Stimulated activated naive CD8-positive, alpha-beta T cell treated with anti-CD3 and anti-CD28 coated beads, Interleukin-15, Interleukin-2, amounts not matched to agents 100 ng/mL and 50 ng/mL, for 24 hours (primary cell): Measurements from ENCODE around the gene MRPS25.
A peak's percentile ranks its signal among the peaks of the same experiment; 100 is the strongest.

Experiments
- H3K27ac Mint-ChIP-seq: one replicate; pipeline ENCODE4 v1.8.0; 2021; ENCODE audit warnings: mild to moderate bottlenecking, mixed read lengths
- H3K27me3 Mint-ChIP-seq: one replicate; pipeline ENCODE4 v1.8.0; 2021; ENCODE audit warnings: mixed read lengths
- H3K36me3 Mint-ChIP-seq: one replicate; pipeline ENCODE4 v1.8.0; 2021; ENCODE audit warnings: low read depth, mixed read lengths
- H3K4me1 Mint-ChIP-seq: one replicate; pipeline ENCODE4 v1.8.0; 2021; ENCODE audit warnings: low read depth, mixed read lengths
- H3K4me3 Mint-ChIP-seq: one replicate; pipeline ENCODE4 v1.8.0; 2021; ENCODE audit warnings: mild to moderate bottlenecking, mixed read lengths
- H3K9me3 Mint-ChIP-seq: one replicate; pipeline ENCODE4 v1.8.0; 2021; ENCODE audit warnings: mixed read lengths

Gene MRPS25

GRCh38 chr3:15063656-15064286, 1.3 kb downstream of the MRPS25 start:
- Mint-ChIP-seq H3K27me3 (no peaks in the 10 kb centered on the region), H3K4me3 (peak overlapping the region; percentile 96), H3K36me3 (peaks cover 29% of the 10 kb centered on the region), H3K27ac (peak overlapping the region; percentile 98), H3K9me3 (no peaks in the 10 kb centered on the region), H3K4me1 (peaks cover 40% of the 10 kb centered on the region)

- peak overlapping the region; percentile 96 for H3K4me3 Mint-ChIP-seq
- peaks cover 40% of the 10 kb centered on the region for H3K4me1 Mint-ChIP-seq
- no peak overlapping the region for H3K27ac Mint-ChIP-seq
- no peaks in the 10 kb centered on the region for H3K9me3 Mint-ChIP-seq
- peaks cover 35% of the 10 kb centered on the region for H3K36me3 Mint-ChIP-seq
- H3K27me3 Mint-ChIP-seq = no peaks in the 10 kb centered on the region
Observed at GRCh38 chr3:15063238-15063637, 1.9 kb downstream of the MRPS25 start.

- Mint-ChIP-seq H3K27me3 (no peaks in the 10 kb centered on the region), H3K9me3 (peaks cover 4% of the 10 kb centered on the region), H3K4me1 (peaks cover 52% of the 10 kb centered on the region), H3K36me3 (peaks cover 65% of the 10 kb centered on the region), H3K27ac (no peak overlapping the region), H3K4me3 (no peak overlapping the region)
Observed at GRCh38 chr3:15060029-15060428, 5.1 kb downstream of the MRPS25 start.

GRCh38 chr3:15056676-15057404, 8.3 kb downstream of the MRPS25 start:
- peaks cover 4% of the 10 kb centered on the region for H3K9me3 Mint-ChIP-seq
- H3K4me3 Mint-ChIP-seq = no peak overlapping the region
- peak overlapping the region; percentile 49 for H3K27ac Mint-ChIP-seq
- no peaks in the 10 kb centered on the region for H3K27me3 Mint-ChIP-seq
- H3K36me3 Mint-ChIP-seq = peaks cover 79% of the 10 kb centered on the region
- peaks cover 64% of the 10 kb centered on the region for H3K4me1 Mint-ChIP-seq

- Mint-ChIP-seq H3K27ac (peak overlapping the region; percentile 91), H3K27me3 (no peaks in the 10 kb centered on the region), H3K36me3 (peaks cover 89% of the 10 kb centered on the region), H3K4me1 (peaks cover 73% of the 10 kb centered on the region), H3K9me3 (peaks cover 4% of the 10 kb centered on the region), H3K4me3 (peak overlapping the region; percentile 27)
Observed at GRCh38 chr3:15055019-15055557, 10.0 kb downstream of the MRPS25 start.

GRCh38 chr3:15053541-15053940, 11.6 kb downstream of the MRPS25 start:
- Mint-ChIP-seq H3K36me3 (peaks cover 89% of the 10 kb centered on the region), H3K4me3 (peak overlapping the region; percentile 18), H3K4me1 (peaks cover 71% of the 10 kb centered on the region), H3K9me3 (peaks cover 4% of the 10 kb centered on the region), H3K27ac (peak overlapping the region; percentile 33), H3K27me3 (no peaks in the 10 kb centered on the region)

GRCh38 chr3:15052335-15053242, 12.5 kb downstream of the MRPS25 start:
- Mint-ChIP-seq H3K4me3 (no peak overlapping the region), H3K36me3 (peaks cover 89% of the 10 kb centered on the region), H3K4me1 (peaks cover 71% of the 10 kb centered on the region), H3K9me3 (peaks cover 4% of the 10 kb centered on the region), H3K27me3 (no peaks in the 10 kb centered on the region), H3K27ac (peak overlapping the region; percentile 36)

GRCh38 chr3:15051531-15051930, 13.6 kb downstream of the MRPS25 start:
- H3K27me3 Mint-ChIP-seq = no peaks in the 10 kb centered on the region
- peaks cover 62% of the 10 kb centered on the region for H3K4me1 Mint-ChIP-seq
- peak overlapping the region; percentile 31 for H3K27ac Mint-ChIP-seq
- H3K9me3 Mint-ChIP-seq = peaks cover 4% of the 10 kb centered on the region
- peaks cover 89% of the 10 kb centered on the region for H3K36me3 Mint-ChIP-seq
- H3K4me3 Mint-ChIP-seq = no peak overlapping the region

- Mint-ChIP-seq H3K4me1 (peaks cover 52% of the 10 kb centered on the region), H3K27ac (peak overlapping the region; percentile 75), H3K9me3 (peaks cover 4% of the 10 kb centered on the region), H3K27me3 (no peaks in the 10 kb centered on the region), H3K36me3 (peaks cover 89% of the 10 kb centered on the region), H3K4me3 (no peak overlapping the region)
Observed at GRCh38 chr3:15050405-15051092, 14.6 kb downstream of the MRPS25 start.

GRCh38 chr3:15049584-15049983, 15.5 kb downstream of the MRPS25 start:
- Mint-ChIP-seq H3K9me3 (no peaks in the 10 kb centered on the region), H3K36me3 (peaks cover 90% of the 10 kb centered on the region), H3K27ac (peak overlapping the region; percentile 75), H3K4me3 (no peak overlapping the region), H3K4me1 (peaks cover 48% of the 10 kb centered on the region), H3K27me3 (no peaks in the 10 kb centered on the region)

- Mint-ChIP-seq H3K4me3 (no peak overlapping the region), H3K36me3 (peaks cover 94% of the 10 kb centered on the region), H3K27ac (peak overlapping the region; percentile 3), H3K9me3 (no peaks in the 10 kb centered on the region), H3K4me1 (peaks cover 26% of the 10 kb centered on the region), H3K27me3 (no peaks in the 10 kb centered on the region)
Observed at GRCh38 chr3:15045667-15046066, 19.4 kb downstream of the MRPS25 start.

GRCh38 chr3:15044326-15044725, 20.8 kb downstream of the MRPS25 start:
- H3K27ac Mint-ChIP-seq = peak overlapping the region; percentile 54
- no peak overlapping the region for H3K4me3 Mint-ChIP-seq
- peaks cover 19% of the 10 kb centered on the region for H3K4me1 Mint-ChIP-seq
- peaks cover 84% of the 10 kb centered on the region for H3K36me3 Mint-ChIP-seq
- H3K9me3 Mint-ChIP-seq = no peaks in the 10 kb centered on the region
- no peaks in the 10 kb centered on the region for H3K27me3 Mint-ChIP-seq

- peaks cover 19% of the 10 kb centered on the region for H3K4me1 Mint-ChIP-seq
Observed at GRCh38 chr3:15043408-15044171, 21.5 kb downstream of the MRPS25 start.

GRCh38 chr3:15042936-15043335, 22.2 kb downstream of the MRPS25 start:
- Mint-ChIP-seq H3K27ac (peak overlapping the region; percentile 8), H3K4me1 (peaks cover 19% of the 10 kb centered on the region), H3K9me3 (no peaks in the 10 kb centered on the region), H3K4me3 (no peak overlapping the region), H3K27me3 (no peaks in the 10 kb centered on the region), H3K36me3 (peaks cover 86% of the 10 kb centered on the region)

More at GRCh38 chr3:15043408-15044171, 21.5 kb downstream of the MRPS25 start:
- Mint-ChIP-seq H3K27ac (peak overlapping the region; percentile 49), H3K36me3 (peaks cover 84% of the 10 kb centered on the region), H3K27me3 (no peaks in the 10 kb centered on the region), H3K4me3 (no peak overlapping the region), H3K9me3 (no peaks in the 10 kb centered on the region)
